ENCODE measurements around the gene PAK4.
A peak's percentile ranks its signal among the peaks of the same experiment; 100 is the strongest.
"Not testable (repeated sequence)": the region's sequence is repeated elsewhere in the genome, so short reads cannot be mapped to it uniquely, and the experiment has no call there.

Gene PAK4

GRCh38 chr19:39130337-39131254 lies 5.0 kb downstream of the PAK4 start:
- no peak for DNase-seq (ENCODE audit: low read depth, low spot score)

DNA sequence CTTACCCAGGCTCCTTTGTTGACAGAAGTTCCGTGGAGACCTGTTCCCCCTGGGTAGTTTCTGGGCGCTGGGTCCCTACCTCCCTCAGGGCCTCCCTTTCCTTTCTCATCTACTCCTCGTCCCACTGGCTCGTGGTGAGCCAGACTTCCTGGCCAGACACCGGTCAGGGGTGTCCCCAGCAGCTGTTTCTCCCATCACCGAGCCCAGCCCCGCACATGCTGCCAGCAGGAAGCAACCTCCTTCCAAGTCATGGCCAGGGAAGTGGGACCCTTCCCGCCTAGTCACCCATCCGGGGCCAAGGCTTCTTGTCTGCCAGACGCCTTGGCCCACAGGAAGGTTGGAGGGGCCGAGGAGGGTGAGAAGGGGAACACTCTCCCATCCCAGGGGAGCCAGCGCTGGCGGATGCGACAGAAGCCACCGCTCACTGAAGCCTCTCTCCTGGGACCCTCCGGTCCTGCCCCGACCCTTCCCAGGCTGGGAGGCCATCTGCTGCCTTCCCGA lies 5.7 kb downstream of the PAK4 start:
- DNase-seq (ENCODE audit: low read depth, low spot score) = peak; percentile 68

- DNase-seq (ENCODE audit: low read depth, low spot score) = no peak
Measured at GRCh38 chr19:39132344-39132969, 6.9 kb downstream of the PAK4 start.

DNA sequence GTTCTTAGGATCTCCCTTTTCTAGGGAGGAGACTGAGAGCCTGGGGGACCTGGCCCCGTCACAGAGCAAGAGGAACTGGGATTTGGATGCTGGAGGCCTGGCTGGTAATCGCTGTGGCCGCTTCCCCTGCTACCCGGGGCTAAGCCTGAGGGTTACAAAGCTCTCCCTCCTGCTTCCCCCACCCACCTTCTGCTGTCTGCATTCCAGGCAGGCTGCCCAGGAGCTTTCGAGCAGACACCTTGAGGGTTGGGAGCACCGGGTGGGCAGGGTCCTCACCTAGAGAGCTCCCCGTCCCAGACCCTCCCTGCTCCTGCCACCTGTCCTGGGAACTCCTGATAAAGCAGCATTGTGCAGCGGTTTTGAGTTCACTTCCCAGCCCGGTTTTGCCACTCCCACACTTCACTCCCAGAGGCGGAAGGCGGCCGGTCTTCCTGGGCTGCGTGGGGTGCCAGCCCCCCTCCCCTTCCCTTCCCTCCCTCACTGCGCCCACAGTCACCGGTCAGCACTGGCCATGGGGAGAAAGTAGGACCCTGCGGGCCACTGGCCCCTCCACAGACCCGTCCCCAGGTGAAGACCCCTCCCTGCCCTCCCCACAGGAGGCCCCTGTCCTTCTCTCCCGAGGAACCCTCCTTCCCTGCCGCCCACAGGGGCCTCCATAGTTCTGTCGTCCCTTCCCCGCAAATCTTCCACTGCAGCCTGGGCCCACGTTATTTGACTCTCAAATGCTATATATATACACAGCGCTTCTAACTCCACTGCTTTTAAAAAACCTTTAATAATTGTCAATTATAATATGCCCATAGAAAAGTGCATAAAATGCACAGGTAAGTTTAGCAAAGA lies 8.1 kb downstream of the PAK4 start:
- DNase-seq (ENCODE audit: low read depth, low spot score) = peak; percentile 81

DNA sequence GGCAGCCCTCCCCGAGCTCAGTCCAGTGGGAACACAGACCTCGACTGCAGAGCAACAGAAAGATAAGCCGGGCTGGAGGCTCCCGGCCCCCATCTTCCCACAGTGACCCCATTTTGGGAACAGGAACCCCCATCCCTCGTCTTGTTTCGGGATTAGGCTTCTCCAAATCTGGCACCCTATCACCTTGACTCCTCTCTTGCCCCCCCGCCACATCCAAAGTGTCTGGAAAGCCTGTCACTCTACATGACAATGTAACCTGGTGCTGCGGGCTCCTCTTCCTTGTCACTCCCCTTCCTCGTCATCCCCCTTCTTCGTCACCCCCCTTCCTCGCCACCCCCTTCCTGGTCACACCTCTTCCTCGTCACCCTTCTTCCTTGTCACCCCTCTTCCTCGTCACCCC lies 10.1 kb downstream of the PAK4 start:
- DNase-seq (ENCODE audit: low read depth, low spot score) = no peak

DNA sequence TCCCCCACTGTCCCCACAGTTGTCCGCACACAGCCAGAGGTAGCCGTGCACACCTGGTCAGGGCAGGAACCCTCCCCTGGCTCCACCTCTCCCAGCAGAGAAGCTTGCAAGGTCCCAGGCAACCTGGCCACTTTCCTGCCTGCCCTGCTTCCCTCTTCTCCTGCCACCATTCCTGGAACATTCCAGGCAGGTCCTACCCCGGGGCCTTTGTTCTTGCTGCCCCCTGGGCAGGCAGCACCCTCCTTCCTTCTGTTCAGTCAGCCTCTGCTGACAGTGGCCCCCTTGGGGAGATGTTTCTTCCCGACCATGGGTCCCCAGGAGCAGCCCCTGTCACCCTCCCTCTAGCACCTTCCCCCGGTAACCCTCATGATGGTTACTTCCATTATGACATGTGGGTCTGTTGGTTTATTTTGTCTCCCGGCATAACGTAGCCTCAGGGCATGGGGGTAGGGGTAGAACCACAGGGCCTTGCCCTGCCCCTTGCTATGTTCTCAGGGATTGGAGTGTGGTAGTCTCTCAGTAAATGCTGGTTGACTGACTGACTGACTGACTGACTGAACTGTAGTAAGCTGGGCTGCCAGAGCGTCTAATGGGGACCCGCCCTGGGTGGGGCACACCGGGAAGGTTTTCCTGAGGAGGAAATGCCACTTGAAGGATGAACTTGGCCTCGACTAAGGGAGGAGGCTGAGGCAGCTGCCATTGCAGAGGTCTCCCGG lies 10.8 kb downstream of the PAK4 start:
- DNase-seq (ENCODE audit: low read depth, low spot score) = peak; percentile 44

GRCh38 chr19:39137131-39137530 lies 11.5 kb downstream of the PAK4 start:
- DNase-seq (ENCODE audit: low read depth, low spot score) = no peak

- no peak for DNase-seq (ENCODE audit: low read depth, low spot score)
Measured at GRCh38 chr19:39138221-39139211, 12.9 kb downstream of the PAK4 start.

GRCh38 chr19:39139305-39139874 lies 13.8 kb downstream of the PAK4 start:
- DNase-seq (ENCODE audit: low read depth, low spot score) = peak; percentile 83

- DNase-seq (ENCODE audit: low read depth, low spot score) = peak; percentile 73
Measured at GRCh38 chr19:39139971-39140453, 14.4 kb downstream of the PAK4 start.

GRCh38 chr19:39140594-39140993 lies 15.0 kb downstream of the PAK4 start:
- no peak for DNase-seq (ENCODE audit: low read depth, low spot score)

- no peak for DNase-seq (ENCODE audit: low read depth, low spot score)
Measured at GRCh38 chr19:39141929-39142328, 16.3 kb downstream of the PAK4 start.

GRCh38 chr19:39142630-39143029 lies 17.0 kb downstream of the PAK4 start:
- DNase-seq (ENCODE audit: low read depth, low spot score) = no peak

DNA sequence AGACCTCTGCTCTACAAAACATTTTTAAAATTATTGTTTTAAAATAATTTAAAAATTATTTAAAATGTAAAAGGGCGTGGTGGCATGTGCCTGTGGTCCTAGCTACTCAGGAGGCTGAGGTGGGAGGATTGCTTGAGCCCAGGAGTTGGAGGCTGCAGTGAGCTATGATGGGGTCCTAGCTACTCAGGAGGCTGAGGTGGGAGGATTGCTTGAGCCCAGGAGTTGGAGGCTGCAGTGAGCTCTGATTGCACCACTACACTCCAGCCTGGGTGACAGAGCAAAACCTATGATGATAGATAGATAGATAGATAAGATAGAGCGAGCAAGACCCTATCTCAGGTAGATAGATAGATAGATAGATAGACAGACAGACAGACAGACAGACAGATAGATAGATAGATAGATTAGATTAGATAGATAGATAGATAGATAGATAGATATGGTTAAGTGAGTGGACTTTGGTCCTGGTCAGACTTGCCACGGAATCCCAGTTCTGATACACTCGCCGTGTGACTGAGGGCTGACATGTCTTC lies 18.2 kb downstream of the PAK4 start:
- DNase-seq (ENCODE audit: low read depth, low spot score) = not testable (repeated sequence)

DNA sequence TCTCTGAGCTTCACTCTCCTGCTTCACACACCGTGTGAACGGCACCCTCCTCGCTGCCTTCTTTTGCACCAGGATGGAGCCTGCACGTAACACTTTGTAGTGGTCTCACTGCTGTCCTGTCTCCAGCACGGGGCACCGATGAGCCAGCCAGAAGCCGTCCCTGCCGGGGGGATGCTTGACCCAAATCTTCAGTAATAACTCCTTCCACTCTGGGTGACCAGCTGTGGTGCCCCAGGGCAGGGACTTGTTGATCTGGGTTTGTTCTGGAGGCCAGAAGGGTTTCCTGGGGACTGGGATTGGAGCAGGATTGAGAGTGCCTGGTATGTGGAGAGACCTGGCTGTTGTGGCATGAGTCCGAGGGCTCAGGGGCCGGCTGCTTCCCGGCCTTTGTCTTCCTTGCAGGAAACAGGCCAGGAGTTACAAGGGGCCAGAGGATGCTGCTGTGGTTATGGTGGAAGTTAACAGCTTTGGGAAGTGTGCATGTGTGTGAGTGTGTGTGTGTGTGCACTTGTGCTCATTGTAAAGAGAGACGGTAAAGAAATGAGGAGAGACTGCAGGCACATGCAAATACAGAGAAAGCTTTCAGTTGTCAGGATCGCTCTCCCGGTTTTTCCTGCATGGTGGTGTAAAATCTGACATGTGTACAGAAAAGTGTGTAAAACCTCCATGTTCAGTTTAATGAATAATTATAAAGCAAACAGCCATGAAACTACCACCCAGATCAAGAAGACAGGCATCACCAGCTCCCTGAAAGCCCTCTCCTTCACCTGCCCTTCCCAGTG lies 18.9 kb downstream of the PAK4 start:
- peak; percentile 86 for DNase-seq (ENCODE audit: low read depth, low spot score)

DNA sequence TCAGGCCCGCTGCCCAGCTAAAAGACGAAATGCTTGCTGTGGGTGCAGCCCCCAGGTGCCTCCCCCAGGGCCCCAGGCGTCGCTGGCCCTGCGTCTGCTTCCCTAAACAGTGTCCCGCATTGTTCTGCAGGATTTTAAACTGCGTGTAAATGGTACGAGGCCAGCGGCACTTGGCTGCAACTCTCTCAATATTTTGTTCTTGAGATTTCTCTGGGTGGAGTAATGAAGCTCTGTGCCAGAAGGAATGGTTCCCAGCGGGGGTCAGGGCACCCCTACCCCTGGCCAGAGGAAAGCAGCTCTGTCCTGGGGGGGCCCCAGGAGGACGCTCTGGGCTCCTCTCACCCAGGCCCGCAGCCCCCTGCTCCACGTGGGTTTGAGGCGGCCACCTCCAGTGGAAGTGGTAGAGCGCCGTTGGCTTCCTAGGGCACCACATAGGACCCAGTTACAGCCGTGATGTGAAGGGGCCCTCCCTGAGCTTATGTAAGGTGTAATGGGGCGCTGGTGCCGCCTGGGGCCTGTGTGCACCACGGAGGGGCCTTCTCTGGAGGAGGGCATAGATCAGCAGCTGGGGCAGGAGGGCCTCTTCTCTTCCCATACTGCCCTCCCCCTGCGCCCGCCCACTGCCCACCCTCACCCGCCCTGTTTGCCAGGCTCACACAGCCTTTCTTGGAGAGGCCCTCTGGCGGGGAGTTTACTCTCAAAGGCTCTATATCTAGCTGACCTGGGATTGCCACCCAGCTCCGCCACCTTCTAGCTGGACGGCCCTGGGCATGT lies 19.8 kb downstream of the PAK4 start:
- DNase-seq (ENCODE audit: low read depth, low spot score) = no peak

DNA sequence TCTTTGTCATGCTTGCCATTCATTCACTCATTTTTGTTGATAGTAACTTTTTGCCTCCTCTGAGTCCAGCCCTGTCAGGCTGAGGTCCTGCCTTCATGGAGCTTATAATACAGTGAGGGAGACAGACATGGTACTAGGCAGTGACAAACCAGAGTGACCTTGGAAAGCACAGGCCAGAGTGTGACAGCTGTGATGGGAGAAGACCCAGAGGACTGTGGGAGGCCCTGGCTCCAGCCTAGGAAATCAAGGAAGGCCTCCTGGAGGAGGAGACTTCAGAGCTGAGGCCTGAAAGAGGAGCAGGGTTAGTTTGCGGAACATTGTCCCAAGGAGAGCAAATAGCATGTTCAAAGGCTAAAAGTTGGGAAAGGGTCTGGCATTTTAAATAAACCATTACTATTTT lies 20.5 kb downstream of the PAK4 start:
- no peak for DNase-seq (ENCODE audit: low read depth, low spot score)

Data from ELF-1 (cell line).